NCI-H2029 treated with DMSO at 0.1 percent for 48 hours (cell line): ENCODE results near the gene NCOA1.
"Not testable (repeated sequence)": the region's sequence is repeated elsewhere in the genome, so short reads cannot be mapped to it uniquely, and the experiment has no call there.

Source experiments
- DNase-seq: peaks from one replicate; lab custom pipeline; 2025; lab: John Stamatoyannopoulos, UW

Gene NCOA1

DNA sequence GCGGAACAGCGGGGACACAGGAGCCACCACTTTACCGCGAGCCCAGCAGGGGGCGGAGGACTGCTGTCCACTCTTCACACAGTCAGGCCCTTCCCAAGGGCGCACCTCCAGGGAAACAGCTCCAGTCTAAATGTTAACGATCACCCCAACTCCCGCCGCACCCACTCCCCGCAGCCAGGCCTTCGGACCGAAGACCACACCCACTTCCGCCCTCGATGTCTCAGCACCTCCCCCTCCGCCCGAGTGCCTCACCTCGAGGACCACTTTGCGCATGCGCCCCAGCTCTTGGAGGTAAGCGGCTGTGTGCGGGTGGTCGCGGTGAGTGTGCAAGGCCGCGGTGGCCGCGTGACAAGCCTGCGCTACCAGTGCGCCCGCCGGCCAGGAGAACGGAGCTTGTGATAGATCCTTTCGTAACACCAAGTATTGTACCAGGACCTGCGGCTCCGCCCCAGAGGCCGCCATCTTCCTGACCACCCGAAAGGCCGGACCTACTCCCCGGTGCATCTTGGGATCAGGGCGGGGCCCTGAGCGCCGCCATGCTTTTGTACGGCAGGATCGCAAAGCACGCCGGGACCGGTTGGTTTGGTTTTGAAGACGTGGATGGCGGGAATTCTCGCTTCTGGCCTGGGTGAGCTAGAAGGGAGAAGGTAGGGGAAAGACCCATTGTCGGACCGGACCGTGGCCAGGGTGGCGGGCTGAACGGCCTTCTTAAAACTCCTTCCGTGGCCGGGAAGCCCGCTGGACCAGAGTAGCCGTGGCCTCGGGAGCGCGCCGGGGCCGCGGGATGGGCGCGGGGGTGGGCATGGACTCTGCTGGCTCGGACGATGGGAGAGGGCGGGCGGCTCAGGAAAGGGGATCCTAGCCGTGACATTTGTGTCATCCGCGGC lies 302.1 kb downstream of the NCOA1 start, which contains the start of the genes CENPO and PTRHD1:
CENPO (plus strand) TSS at position 552 of the 887 bp plus-strand sequence. CDS start 495 bp downstream, outside the sequence.
PTRHD1 (minus strand) TSS at position 518 of the 887 bp plus-strand sequence; CDS start at position 504, 14 bp downstream.
- peak; percentile 90 for DNase-seq

DNA sequence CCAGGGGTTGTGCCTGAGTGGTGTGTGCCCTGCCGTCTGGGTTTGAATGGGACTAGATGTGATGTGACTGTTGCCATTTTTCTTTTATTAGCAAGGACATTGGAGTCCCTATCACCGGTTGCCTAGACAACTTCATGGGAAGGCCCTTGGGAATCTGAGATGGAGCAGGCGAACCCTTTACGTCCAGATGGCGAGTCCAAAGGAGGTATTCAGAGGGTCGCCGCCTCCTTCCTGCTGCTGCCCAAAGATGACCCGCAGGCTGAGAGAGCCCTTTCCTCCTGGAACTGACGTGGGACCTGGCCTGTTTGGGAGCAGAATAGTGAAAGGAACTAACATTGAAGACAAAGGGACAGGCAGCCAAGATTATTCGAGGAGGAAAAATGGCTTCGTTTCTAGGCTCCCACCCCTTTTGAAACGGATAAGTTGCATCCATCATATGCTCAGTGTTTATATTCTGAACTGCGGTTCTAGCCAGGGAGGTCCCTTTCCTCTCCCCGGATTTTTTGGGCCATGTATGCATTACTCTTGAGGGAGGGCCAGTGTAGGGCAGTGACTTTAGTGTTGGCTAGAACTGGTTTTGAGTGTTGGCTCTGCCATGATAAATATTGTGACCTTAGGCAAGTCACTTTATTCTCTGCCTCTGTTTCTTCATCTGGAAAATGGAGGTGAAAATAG lies 302.8 kb downstream of the NCOA1 start:
- DNase-seq = no peak

DNA sequence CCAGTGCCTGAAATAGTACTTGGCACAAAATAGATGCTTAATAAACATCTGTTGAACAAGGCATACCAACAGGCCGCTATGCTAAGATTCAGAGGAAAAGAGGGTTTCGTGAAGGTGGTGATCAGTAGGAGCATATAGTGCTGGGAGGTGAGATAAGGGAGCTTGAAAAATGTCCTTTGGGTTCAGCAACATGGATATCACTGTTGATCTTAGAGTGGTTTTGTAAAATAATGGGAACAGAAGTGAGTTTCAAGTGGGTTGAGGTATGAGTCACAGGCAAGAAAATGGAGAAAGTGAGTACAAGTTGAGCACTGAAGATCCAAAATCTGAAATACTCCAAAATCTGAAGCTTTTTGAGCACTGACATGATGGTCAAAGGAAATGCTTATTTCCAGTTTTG lies 306.6 kb downstream of the NCOA1 start:
- no peak for DNase-seq

DNA sequence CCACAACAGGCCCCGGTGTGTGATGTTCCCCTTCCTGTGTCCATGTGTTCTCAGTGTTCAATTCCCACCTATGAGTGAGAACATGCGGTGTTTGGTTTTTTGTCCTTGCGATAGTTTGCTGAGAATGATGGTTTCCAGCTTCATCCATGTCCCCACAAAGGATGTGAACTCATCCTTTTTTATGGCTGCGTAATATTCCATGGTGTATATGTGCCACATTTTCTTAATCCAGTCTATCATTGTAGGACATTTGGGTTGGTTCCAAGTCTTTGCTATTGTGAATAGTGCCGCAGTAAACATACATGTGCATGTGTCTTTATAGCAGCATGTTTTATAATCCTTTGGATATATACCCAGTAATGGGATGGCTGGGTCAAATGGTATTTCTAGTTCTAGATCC lies 309.4 kb downstream of the NCOA1 start:
- DNase-seq = not testable (repeated sequence)

DNA sequence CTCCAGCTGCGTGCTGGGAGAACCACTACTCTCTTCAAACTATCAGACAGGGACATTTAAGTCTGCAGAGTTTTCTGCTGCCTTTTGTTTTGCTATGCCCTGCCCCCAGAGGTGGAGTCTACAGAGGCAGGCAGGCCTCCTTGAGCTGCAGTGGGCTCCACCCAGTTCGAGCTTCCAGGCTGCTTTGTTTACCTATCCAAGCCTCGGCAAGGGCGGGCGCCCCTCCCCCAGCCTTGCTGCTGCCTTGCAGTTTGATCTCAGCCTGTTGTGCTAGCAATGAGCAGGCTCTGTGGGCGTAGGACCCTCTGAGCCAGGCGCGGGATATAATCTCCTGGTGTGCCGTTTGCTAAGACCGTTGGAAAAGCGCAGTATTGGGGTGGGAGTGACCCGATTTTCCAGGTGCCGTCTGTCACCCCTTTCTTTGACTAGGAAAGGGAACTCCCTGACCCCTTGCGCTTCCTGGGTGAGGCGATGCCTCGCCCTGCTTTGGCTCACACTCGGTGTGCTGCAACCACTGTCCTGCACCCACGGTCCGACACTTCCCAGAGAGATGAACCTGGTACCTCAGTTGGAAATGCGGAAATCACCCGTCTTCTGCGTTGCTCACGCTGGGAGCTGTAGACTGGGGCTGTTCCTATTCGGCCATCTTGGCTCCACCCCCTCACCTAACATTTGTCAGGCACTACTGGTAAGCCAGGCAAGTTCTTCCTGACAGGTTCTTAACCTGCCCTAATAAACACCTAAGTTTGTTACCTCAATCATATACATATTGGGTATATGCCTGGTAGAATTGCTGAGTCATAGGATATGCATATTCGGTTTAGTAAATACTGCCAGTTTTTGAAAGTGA lies 315.0 kb downstream of the NCOA1 start:
- not testable (repeated sequence) for DNase-seq

DNA sequence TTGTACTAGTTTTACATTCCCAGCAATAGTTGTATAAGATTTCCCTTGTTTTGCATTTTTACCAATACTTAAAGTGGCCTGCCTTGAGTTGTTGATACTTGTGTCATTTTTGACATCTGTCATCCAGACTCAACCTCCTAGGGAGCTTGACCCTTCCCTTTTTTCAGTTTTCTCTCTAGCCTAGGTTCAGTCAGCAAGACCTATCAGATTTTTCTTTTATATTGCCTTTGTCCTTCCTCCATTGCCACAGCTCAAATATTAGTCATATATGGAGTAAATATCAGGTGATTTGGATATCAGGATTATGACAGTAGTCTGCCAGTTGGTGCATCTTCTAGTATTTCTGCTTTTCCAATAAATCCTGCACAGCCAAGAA lies 315.6 kb downstream of the NCOA1 start:
- no peak for DNase-seq

DNA sequence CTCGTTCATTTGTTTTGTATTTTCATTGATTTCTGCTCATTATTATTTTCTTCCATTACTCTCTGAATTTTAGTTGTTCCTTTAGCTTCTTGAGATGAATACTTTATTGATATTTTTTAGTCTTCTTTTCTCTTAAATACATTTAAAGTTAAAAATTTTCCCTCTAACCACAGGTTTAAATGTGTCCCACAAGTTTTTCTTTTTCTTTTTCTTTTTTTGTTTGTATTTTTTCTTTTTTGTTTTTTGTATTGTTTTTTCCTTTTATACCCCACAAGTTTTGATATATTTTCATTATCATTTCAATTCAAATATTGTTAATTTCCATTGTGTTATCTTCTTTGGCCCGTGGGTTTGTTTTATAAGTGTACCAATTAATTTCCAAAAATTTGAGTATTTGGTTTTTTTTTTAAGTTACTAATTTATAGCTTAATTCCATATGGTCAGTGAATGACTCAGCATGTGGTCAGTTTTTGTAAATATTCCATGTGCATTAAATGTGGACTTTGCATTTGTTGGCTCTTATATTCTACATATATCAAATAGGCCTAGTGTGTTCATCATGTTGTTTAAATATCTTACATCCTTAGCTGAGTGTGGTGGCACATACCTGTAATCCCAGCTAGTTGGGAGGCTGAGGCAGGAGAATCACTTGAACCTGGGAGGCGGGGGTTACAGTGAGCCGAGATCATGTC lies 318.4 kb downstream of the NCOA1 start:
- no peak for DNase-seq

DNA sequence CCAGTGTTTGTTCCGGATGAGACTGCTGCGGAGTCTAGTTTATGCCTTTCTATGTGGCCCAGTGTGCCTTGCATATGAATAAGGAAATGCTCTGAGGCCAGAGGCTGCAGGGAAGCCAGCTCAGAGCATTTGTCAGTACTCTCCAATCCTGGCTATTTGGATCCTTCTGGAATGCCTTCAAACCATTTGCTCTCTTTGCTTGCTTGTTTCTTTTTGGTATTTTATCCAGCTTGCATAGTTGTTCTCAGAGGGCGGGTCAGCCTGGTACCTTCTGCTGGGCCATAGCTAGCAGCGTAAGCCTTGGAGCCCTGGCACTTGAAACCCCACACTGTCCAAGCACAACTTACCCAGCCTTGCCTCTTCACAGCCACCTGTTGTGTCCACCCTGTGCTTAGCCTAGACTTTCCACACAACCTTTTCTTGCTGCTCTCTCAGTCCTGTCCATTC lies 322.7 kb downstream of the NCOA1 start:
- DNase-seq = no peak

DNA sequence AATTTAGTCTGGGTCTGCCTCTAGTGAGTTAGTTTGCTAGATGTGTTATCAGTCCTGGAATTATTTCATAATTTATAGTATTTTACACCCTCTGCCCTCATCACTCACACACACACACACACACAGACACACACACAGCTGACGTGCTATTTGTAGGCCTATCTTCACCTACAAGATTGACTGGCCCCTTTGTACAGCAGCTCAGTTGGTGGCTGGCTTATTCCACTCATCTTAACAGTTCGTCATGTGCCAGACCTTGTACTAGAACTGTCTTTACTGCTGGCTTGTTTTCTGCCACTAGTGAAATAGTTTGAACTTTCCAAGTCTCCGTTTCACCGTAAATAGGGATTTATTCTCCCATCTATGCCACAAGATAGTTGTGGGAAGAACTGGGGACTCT lies 323.5 kb downstream of the NCOA1 start:
- DNase-seq = no peak

DNA sequence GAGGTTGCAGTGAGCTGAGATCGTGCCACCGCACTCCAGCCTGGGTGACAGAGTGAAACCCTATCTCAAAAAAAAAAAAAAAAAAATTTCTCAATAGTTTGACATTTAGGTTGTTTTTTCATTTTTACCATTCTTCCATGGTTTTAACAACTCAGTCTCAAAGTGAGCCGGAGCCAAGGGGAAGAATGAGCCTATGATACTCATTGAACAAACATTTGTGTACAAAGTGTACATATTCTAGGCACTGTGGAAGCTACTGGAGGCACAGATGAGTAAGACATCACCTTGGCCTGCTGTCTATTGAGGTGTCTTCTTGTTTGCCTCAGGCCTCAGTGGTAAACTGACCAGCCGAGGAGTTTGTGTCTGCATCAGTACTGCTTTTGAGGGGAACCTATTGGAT lies 324.1 kb downstream of the NCOA1 start:
- DNase-seq = no peak

DNA sequence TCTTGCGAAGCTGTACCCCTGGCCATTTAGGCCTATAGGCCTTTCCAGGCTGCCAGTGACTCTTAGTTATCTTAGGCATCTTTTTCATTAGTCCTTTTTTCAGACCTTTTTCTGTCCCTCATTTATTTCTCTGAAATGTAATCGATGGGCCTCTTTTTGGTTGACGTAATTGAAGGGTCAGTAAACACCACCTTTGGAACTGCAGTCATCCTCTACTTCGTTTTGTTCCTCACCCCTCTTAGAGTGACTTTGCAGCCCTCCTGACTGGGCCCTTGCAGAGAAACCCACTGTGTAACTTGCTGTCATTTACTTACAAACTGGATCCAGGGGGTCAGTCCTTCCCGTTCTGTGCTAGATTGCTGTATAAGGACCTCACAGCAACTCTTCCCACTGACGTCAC lies 325.4 kb downstream of the NCOA1 start:
- DNase-seq = no peak

DNA sequence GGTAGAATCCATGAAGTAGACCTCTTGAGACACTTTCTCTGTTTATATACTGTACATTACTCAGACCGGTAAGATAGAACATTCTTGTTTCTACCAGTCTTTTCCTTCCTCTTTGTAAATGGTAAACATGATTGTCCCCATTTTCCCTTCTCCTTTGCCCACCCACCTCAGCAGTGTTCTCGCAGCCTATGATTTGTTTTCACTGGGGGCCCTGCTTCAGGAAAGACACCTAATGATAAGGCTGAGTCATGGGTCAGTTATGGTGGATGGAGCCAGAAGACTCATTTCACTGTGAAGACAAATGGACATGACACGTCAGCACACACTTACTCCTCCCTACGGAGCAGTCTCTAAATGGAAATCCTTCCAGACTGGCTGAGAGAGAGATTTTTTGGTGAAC lies 325.8 kb downstream of the NCOA1 start:
- no peak for DNase-seq

DNA sequence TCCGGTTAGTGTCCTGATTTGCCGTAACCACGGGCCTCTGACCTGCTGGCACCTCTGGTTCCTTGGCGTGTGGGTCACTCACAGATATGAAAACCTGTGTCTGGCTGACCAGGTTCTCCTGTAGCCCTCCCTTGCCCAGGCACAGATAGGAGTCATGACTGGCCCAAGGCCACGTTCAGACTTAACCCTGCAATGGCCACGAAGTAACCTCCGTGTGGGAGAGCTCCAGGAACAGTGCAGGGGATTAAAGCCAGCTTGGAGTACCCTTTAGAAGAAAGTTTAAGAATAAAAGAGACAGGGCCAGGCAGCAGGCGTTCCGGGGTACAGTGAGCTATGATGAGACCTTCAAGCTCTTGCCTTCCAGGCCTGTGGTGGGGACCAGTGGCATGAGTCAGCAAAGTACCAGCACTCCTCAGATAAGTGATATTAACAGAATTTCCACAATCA lies 327.7 kb downstream of the NCOA1 start:
- DNase-seq = no peak

DNA sequence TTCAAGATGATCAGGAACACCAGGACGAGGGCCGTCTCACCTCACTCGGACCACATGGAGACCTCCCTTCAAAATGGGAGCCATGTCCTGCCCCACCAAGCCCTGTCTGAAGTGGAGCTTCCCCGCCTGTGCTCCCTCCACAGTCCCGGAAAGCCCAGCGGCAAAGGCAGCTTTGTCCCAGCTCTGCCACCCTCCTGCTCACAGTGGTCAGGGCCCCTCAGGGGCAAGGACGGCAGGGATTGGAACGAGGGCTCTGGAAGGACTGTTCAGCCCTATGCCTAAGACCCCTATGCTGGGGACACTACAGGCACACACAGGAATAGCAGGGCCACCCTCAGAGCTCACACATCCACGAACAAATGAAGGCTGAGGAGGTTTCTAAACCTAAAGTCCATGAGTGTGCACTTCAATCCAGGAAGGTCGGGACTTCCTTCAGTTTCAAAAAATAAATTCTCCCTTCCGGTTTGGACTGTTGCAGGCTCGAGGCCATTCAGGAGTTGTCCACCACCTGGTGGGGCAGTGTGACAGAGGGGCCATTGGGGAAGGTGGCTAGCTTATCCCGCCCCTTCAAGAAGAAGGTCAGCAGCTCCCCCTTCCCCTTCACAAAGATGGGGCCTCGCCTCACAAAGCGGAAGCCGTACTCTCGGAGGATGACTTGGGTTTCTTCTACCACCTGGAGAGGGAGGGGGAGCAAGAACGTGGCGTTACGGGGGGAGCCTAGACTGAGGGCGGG lies 328.6 kb downstream of the NCOA1 start:
- DNase-seq = no peak

DNA sequence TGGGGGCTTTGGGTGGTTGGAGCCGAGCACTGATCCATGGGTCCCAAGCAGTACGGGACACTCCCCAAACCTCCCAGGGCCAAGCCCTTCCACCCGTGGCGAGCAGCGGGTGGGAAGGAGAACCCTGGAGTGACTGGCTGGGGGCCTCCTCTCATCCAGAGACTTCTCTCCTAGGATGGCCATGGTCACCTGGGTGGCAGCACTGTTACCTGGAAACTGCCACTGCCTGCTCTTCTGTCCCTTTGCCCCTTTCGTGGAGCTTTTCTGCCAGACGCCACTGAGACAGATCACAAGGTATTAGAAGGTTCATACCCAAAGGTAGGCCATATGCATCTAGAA lies 329.1 kb downstream of the NCOA1 start:
- DNase-seq = no peak
